Adrenal gland (tissue), 5 donors: ENCODE data around the gene CD70.

Experiments used
- POLR2A ChIP-seq, 2 donors: fragments of 450-650 bp; IDR thresholded peaks; one replicate each; pipeline ENCODE4 v1.6.1; 2017; ENCODE audit warnings: antibody characterized with exemption in 2 of 2, mild to moderate bottlenecking in 2 of 2, moderate library complexity in 1 of 2
- TF ChIP-seq, protein P1 (sequence below), 6 experiments: fragments of 450-650 bp in 4 of 6; fragments of 200-600 bp in 2 of 6; sonication (generic) in 1 of 6; IDR thresholded peaks; 1 replicate in 5 of 6; 2 replicates in 1 of 6; pipeline versions ENCODE4 v1.5.1 to v1.8.0; 2016 to 2021; ENCODE audit warnings: antibody characterized with exemption in 6 of 6, mild to moderate bottlenecking in 2 of 6, moderate library complexity in 1 of 6
- donor health status: DM: no; HTN: no; CAD: no.

DNA sequence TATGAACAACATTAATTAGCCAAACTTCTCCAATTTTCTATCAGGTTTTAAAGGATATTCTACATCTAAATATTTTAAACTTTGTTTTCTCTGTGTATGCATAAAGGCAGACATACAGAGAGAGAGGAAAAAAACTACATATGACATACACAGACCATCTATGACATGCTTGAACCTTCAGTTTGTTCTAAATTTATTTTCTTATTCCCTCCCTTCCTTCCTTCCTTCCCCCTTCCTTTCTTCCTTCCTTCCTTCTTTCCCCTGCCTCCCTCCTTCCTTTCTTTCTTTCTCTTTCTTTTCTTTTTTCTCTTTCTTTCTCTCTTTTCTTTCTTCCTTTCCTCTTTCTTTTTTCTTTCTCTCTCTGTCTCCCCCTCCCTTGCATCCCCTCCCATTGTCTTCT lies 35.8 kb upstream of the CD70 start:
- no peak for TF ChIP-seq POLR2A (IDR thresholded peaks at IDR 0.05)
- TF ChIP-seq, protein P1, sequence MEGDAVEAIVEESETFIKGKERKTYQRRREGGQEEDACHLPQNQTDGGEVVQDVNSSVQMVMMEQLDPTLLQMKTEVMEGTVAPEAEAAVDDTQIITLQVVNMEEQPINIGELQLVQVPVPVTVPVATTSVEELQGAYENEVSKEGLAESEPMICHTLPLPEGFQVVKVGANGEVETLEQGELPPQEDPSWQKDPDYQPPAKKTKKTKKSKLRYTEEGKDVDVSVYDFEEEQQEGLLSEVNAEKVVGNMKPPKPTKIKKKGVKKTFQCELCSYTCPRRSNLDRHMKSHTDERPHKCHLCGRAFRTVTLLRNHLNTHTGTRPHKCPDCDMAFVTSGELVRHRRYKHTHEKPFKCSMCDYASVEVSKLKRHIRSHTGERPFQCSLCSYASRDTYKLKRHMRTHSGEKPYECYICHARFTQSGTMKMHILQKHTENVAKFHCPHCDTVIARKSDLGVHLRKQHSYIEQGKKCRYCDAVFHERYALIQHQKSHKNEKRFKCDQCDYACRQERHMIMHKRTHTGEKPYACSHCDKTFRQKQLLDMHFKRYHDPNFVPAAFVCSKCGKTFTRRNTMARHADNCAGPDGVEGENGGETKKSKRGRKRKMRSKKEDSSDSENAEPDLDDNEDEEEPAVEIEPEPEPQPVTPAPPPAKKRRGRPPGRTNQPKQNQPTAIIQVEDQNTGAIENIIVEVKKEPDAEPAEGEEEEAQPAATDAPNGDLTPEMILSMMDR (IDR thresholded peaks at IDR 0.05): no peak
